Spleen (tissue), 11 donors: ENCODE measurements around the gene DUSP22. TPM values are rescaled to one million over a fixed set of nuclear protein-coding genes. Genes with fewer than 3 reads are reported as not detected.

Experiments
- DNase-seq: peaks from one replicate; pipeline ENCODE4 v3.0.0-alpha.2; 2020
- H3K27ac ChIP-seq, 8 donors: fragments of 200-600 bp; sonication (generic) in 7 of 8; 1 replicate in 4 of 8; 2 replicates in 4 of 8; pipeline versions ENCODE4 v1.5.0 to v1.8.0; 2016 to 2021; ENCODE audit warnings: inconsistent platforms in 4 of 8, mild to moderate bottlenecking in 4 of 8, moderate library complexity in 1 of 8
- H3K27me3 ChIP-seq, 7 donors: fragments of 200-600 bp; sonication (generic) in 6 of 7; replicated peaks in 1 of 7; 1 replicate in 4 of 7; 2 replicates in 3 of 7; pipeline versions ENCODE4 v1.5.0 to v1.8.0; 2016 to 2021; ENCODE audit warnings: inconsistent platforms in 3 of 7, mild to moderate bottlenecking in 1 of 7
- H3K36me3 ChIP-seq, 6 donors: fragments of 200-600 bp; sonication (generic) in 5 of 6; 1 replicate in 4 of 6; 2 replicates in 2 of 6; pipeline versions ENCODE4 v1.5.0 to v1.8.0; 2016 to 2021; ENCODE audit warnings: inconsistent platforms in 2 of 6
- H3K4me1 ChIP-seq, 6 donors: fragments of 200-600 bp; sonication (generic) in 5 of 6; 1 replicate in 3 of 6; 2 replicates in 3 of 6; pipeline versions ENCODE4 v1.5.0 to v1.8.0; 2016 to 2021; ENCODE audit warnings: inconsistent platforms in 3 of 6
- H3K4me3 ChIP-seq, 8 donors: fragments of 200-600 bp; sonication (generic) in 7 of 8; 1 replicate in 4 of 8; 2 replicates in 4 of 8; pipeline versions ENCODE4 v1.5.0 to v1.8.0; 2016 to 2021; ENCODE audit warnings: inconsistent platforms in 4 of 8, mild to moderate bottlenecking in 4 of 8, moderate library complexity in 2 of 8
- H3K9me3 ChIP-seq, 8 donors: fragments of 200-600 bp; sonication (generic) in 7 of 8; 1 replicate in 4 of 8; 2 replicates in 4 of 8; pipeline versions ENCODE4 v1.5.0 to v1.8.0; 2016 to 2021; ENCODE audit warnings: inconsistent platforms in 4 of 8
- POLR2A ChIP-seq, 3 donors: fragments of 450-650 bp; IDR thresholded peaks; one replicate each; pipeline ENCODE4 v1.5.1; 2017; ENCODE audit warnings: antibody characterized with exemption in 3 of 3, mild to moderate bottlenecking in 1 of 3
- POLR2AphosphoS5 ChIP-seq, 3 donors: sonication (generic); formaldehyde crosslinking; IDR thresholded peaks; one replicate each; pipeline ENCODE4 v1.5.1; 2017; ENCODE audit warnings: antibody characterized with exemption in 3 of 3
- WGBS, 5 donors: extraction: QIAGEN DNeasy Blood & Tissue Kit in 3 of 5; methylation state at CpG; one replicate each; pipeline versions ENCODE4 v1.1.5 to v1.1.7; 2013 to 2018; 5-methylcytosine and 5-hydroxymethylcytosine counted together
- intact Hi-C: fragments of 100-400 bp; cut with DNase I; formaldehyde crosslinking; loops from one replicate; pipeline ENCODE4 v1.15.0; 2023; ENCODE audit warnings: low total_unique reads
- polyA plus RNA-seq, 3 donors: library from polyadenylated mRNA; stranded (reverse); fragments of 200-250 nt; gene quantifications; one replicate each; pipeline ENCODE4 v1.2.1, GENCODE V29; 2013
- total RNA-seq, 7 donors: library from RNA; depleted of rRNA in 3 of 7; stranded (reverse); fragments of >200 nt in 3 of 7; fragmentation: NEBNext Ultra II Directional in 4 of 7; extraction: Animal tissue kit (Norgen Biotek cat#: 25700) in 4 of 7; gene quantifications; one replicate each; pipeline versions ENCODE4 v1.1.0 to v1.2.1, GENCODE V29; 2016 to 2021
- TF ChIP-seq, protein P1 (sequence below), 11 experiments: fragments of 200-600 bp in 7 of 11; fragments of 450-650 bp in 4 of 11; sonication (generic) in 4 of 11; IDR thresholded peaks in 8 of 11; conservative IDR thresholded peaks in 3 of 11; 1 replicate in 7 of 11; 2 replicates in 4 of 11; pipeline versions ENCODE4 v1.4.0 to v1.8.0; 2016 to 2021; ENCODE audit warnings: antibody characterized with exemption in 11 of 11, inconsistent platforms in 4 of 11, mild to moderate bottlenecking in 1 of 11
- donor health status: healthy with polysubstance abuse.
- donor health status: DM: no; HTN: no; CAD: no; lungs with moderate emphysema.
- donor health status: DM: no; HTN: no; CAD: no.
- donor health status: Bipolar disorder and iron deficiency.
- donor health status: healthy.
- donor health status: DM: no; HTN: no; CAD: no.
- donor health status: DM: yes; HTN: yes; CAD: no.

The DUSP22 gene
- total and polyA plus RNA-seq, 10 donors, result 41.2 to 120 (median 69.4) TPM

- Histone ChIP-seq H3K36me3 (no peaks in the 10 kb centered on the region), H3K27me3 (no peaks in the 10 kb centered on the region), H3K4me3 (peak overlapping the region in 1 of 8 donors; percentile 29), H3K9me3 (no peaks in the 10 kb centered on the region), H3K4me1 (peaks cover 47 to 83% (median 76%) of the 10 kb centered on the region in 6 donors), H3K27ac (peak overlapping the region in 5 of 8 donors; percentile 20 to 84 (median 73))
- WGBS, 5 donors, result 61 to 64% (median 63%) methylated on average over 6 of the region's 6 CpGs
- no peak for TF ChIP-seq POLR2A (IDR thresholded peaks at IDR 0.05)
- intact Hi-C loops, result no loop called here
- DNase-seq, result peak; percentile 81
Observed at GRCh38 chr6:340186-340955, 48.1 kb downstream of the DUSP22 start.

DNA sequence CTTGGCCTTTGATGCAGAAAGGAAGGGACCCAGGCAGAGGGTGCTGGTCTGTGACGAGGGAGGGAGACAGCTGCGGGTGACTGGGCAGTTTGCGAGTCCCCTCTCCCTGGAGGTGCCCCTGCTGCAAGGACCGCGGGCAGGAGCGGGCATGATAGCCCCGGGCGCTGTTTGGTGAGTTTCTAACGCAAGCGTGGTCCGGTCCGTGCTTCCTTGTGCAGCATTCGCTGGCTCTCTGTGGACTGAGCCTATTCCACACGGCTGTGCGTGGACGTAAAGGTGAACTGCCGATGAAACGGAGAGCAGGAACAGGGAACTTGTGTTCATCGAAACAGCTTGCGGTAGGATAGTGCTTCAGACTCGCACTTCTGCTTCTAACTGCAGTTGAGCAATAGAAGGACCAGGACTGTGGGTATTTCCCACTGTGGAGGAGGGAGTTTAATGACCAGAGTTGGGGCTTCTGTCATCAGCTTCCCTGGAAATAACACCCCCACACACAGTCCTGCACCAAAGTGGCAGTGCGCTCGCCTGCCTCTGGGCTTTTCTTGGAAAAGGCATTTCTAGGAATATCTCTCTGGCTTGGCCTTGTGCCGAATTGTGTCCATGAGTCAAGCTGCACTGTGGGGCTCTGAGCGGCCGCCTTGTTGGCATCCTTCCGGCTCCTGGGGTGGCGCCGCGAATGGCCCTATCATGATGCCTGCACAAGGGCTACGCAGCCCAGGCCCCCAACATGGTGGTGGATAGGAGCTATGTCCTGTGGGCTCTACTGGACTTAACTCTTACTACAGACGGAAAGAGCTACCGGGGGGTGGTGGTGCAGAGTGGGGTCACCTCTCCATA lies 48.9 kb downstream of the DUSP22 start:
- Histone ChIP-seq H3K4me3 (peak overlapping the region in 1 of 8 donors; percentile 29), H3K4me1 (peaks cover 46 to 75% (median 69%) of the 10 kb centered on the region in 6 donors), H3K9me3 (no peaks in the 10 kb centered on the region), H3K27ac (peak overlapping the region in 5 of 8 donors; percentile 20 to 84 (median 72)), H3K27me3 (no peaks in the 10 kb centered on the region), H3K36me3 (peaks cover 0 to 6% (median 0%) of the 10 kb centered on the region in 6 donors)
- intact Hi-C loops, result no loop called here
- DNase-seq, result peak; percentile 88
- 78 to 87% (median 80%) methylated on average over 33 of the region's 33 CpGs for WGBS, 5 donors
- TF ChIP-seq POLR2A (IDR thresholded peaks at IDR 0.05) (no peak), POLR2AphosphoS5 (IDR thresholded peaks at IDR 0.05) (peak; percentile 54 to 72 (median 67))

- H3K4me3 ChIP-seq, result no peak overlapping the region
- H3K36me3 ChIP-seq, result peaks cover 0 to 11% (median 0%) of the 10 kb centered on the region in 6 donors
- intact Hi-C loops, result no loop called here
- H3K4me1 ChIP-seq, result peaks cover 39 to 74% (median 67%) of the 10 kb centered on the region in 6 donors
- H3K27me3 ChIP-seq, result no peaks in the 10 kb centered on the region
- TF ChIP-seq POLR2A (IDR thresholded peaks at IDR 0.05) (peak in 1 of 3 donors; percentile 4), POLR2AphosphoS5 (IDR thresholded peaks at IDR 0.05) (peak; percentile 9 to 37 (median 19))
- TF ChIP-seq, protein P1, sequence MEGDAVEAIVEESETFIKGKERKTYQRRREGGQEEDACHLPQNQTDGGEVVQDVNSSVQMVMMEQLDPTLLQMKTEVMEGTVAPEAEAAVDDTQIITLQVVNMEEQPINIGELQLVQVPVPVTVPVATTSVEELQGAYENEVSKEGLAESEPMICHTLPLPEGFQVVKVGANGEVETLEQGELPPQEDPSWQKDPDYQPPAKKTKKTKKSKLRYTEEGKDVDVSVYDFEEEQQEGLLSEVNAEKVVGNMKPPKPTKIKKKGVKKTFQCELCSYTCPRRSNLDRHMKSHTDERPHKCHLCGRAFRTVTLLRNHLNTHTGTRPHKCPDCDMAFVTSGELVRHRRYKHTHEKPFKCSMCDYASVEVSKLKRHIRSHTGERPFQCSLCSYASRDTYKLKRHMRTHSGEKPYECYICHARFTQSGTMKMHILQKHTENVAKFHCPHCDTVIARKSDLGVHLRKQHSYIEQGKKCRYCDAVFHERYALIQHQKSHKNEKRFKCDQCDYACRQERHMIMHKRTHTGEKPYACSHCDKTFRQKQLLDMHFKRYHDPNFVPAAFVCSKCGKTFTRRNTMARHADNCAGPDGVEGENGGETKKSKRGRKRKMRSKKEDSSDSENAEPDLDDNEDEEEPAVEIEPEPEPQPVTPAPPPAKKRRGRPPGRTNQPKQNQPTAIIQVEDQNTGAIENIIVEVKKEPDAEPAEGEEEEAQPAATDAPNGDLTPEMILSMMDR (IDR thresholded peaks at IDR 0.05 in 8 of 11, conservative IDR thresholded peaks at IDR 0.05 in 3 of 11), result no peak
- peak; percentile 80 for DNase-seq
- WGBS, 5 donors, result 65 to 74% (median 72%) methylated on average over 16 of the region's 16 CpGs
- H3K27ac ChIP-seq, result peak overlapping the region in 3 of 8 donors; percentile 72 to 84 (median 75)
- H3K9me3 ChIP-seq, result no peaks in the 10 kb centered on the region
Observed at GRCh38 chr6:341914-342831, 49.9 kb downstream of the DUSP22 start.

- H3K9me3 ChIP-seq, result no peaks in the 10 kb centered on the region
- WGBS, 5 donors, result 68 to 89% (median 87%) methylated on average over 8 of the region's 8 CpGs
- peaks cover 33 to 74% (median 67%) of the 10 kb centered on the region in 6 donors for H3K4me1 ChIP-seq
- peak; percentile 77 for DNase-seq
- no peaks in the 10 kb centered on the region for H3K27me3 ChIP-seq
- peak overlapping the region in 1 of 8 donors; percentile 41 for H3K27ac ChIP-seq
- no peak overlapping the region for H3K4me3 ChIP-seq
- H3K36me3 ChIP-seq, result peaks cover 0 to 17% (median under 1%) of the 10 kb centered on the region in 6 donors
- TF ChIP-seq, protein P1 (IDR thresholded peaks at IDR 0.05 in 8 of 11, conservative IDR thresholded peaks at IDR 0.05 in 3 of 11), result no peak
- TF ChIP-seq POLR2A (IDR thresholded peaks at IDR 0.05) (no peak), POLR2AphosphoS5 (IDR thresholded peaks at IDR 0.05) (no peak)
- intact Hi-C loops, result no loop called here
Observed at GRCh38 chr6:342832-343179, 50.5 kb downstream of the DUSP22 start.
